Panc1 (cell line): ENCODE measurements around the gene CELA2B. TPM values are rescaled to one million over a fixed set of nuclear protein-coding genes. Genes with fewer than 3 reads are reported as not detected.

ENCODE experiments used
- ATAC-seq: fragments of 200-7000 bp; cut with Tn5 transposase; 2 replicates; pipeline ENCODE4 v1.9.1; 2020; ENCODE audit warnings: mild to moderate bottlenecking, moderate library complexity
- BruUV-seq: library from RNA; stranded (reverse); fragments of 400-500 nt; replicated peaks from 2 replicates; lab custom pipeline; 2021; lab: Mats Ljungman, UMichigan
- CTCF ChIA-PET: fragments of 300-600 bp; sonication (Branson Sonifier 250); formaldehyde crosslinking; loops from one replicate; lab custom pipeline; 2022; ENCODE audit warnings: antibody characterized with exemption; lab: Charles Lee
- POLR2A ChIA-PET: fragments of 300-600 bp; sonication (Branson Sonifier 250); formaldehyde crosslinking; loops from one replicate; lab custom pipeline; 2022; ENCODE audit warnings: antibody characterized with exemption; lab: Charles Lee
- DNase-seq: peaks from one replicate; pipeline ENCODE4 v3.0.0-alpha.2; 2010; ENCODE audit warnings: low read depth, low spot score
- H3K27ac ChIP-seq: 2 replicates; pipeline ENCODE4 v1.5.1; 2011; ENCODE audit warnings: mild to moderate bottlenecking, low read length, inconsistent platforms
- H3K27me3 ChIP-seq: fragments of 200-500 bp; sonication (Bioruptor generic); 2 replicates; pipeline ENCODE4 v1.6.0; 2014; ENCODE audit warnings: low read length, inconsistent platforms; ENCODE audit not compliant: control insufficient read depth, insufficient read depth
- H3K36me3 ChIP-seq: fragments of 200-500 bp; sonication (Bioruptor generic); 2 replicates; pipeline ENCODE4 v1.5.1; 2014; ENCODE audit warnings: inconsistent platforms, mild to moderate bottlenecking, low read length, moderate library complexity; ENCODE audit not compliant: control insufficient read depth, insufficient read depth
- H3K4me1 ChIP-seq: 2 replicates; pipeline ENCODE4 v1.5.1; 2011; ENCODE audit warnings: inconsistent platforms, mild to moderate bottlenecking, low read length, moderate library complexity; ENCODE audit not compliant: control insufficient read depth, insufficient read depth
- H3K4me3 ChIP-seq, 2 experiments: 2 replicates each; pipeline ENCODE4 v1.5.1; 2011 to 2012; ENCODE audit warnings: low read depth in 2 of 2, low read length in 2 of 2, mild to moderate bottlenecking in 2 of 2, inconsistent platforms in 1 of 2, moderate library complexity in 1 of 2
- H3K9me3 ChIP-seq: fragments of 200-500 bp; sonication (Bioruptor generic); 2 replicates; pipeline ENCODE4 v1.5.1; 2014; ENCODE audit warnings: low read depth, mild to moderate bottlenecking, inconsistent platforms, low read length, moderate library complexity; ENCODE audit not compliant: control insufficient read depth, insufficient read depth
- POLR2AphosphoS5 ChIP-seq: IDR thresholded peaks from 2 replicates; pipeline ENCODE4 v1.6.1; 2012; ENCODE audit warnings: mild to moderate bottlenecking, low read depth, low read length, moderate library complexity
- SIN3A ChIP-seq: IDR thresholded peaks from 2 replicates; pipeline ENCODE4 v1.6.1; 2012; ENCODE audit warnings: low read depth, mild to moderate bottlenecking, low read length, moderate library complexity, borderline replicate concordance; ENCODE audit not compliant: insufficient read depth
- TCF7L2 ChIP-seq: IDR thresholded peaks from 2 replicates; pipeline ENCODE4 v1.6.1; 2011; ENCODE audit warnings: mild to moderate bottlenecking, low read depth, low read length, inconsistent platforms
- in situ Hi-C: cut with HindIII; loops from 2 replicates; pipeline ENCODE4 v1.10.0; 2016; ENCODE audit warnings: low sequenced_read_pairs, low pct_unique_long_range_greater_than_20kb
- intact Hi-C: fragments of 100-400 bp; cut with micrococcal nuclease; formaldehyde crosslinking; loops from one replicate; pipeline ENCODE4 v1.10.0; 2022; ENCODE audit not compliant: unreplicated experiment
- total RNA-seq: library from RNA; stranded (reverse); gene quantifications from one replicate; pipeline ENCODE4 v1.2.1, GENCODE V29; 2021; ENCODE audit not compliant: unreplicated experiment
- TF ChIP-seq, protein P1 (sequence below): fragments of 450-650 bp; IDR thresholded peaks from 2 replicates; pipeline ENCODE4 v1.5.1; 2017; ENCODE audit warnings: mild to moderate bottlenecking
- TF ChIP-seq, protein P2 (sequence below), 2 experiments: IDR thresholded peaks; 2 replicates each; pipeline ENCODE4 v1.6.1; 2011 to 2012; ENCODE audit warnings: low read depth in 2 of 2, control low read depth in 1 of 2, low read length in 1 of 2, mild to moderate bottlenecking in 1 of 2, moderate library complexity in 1 of 2; ENCODE audit not compliant: insufficient read depth in 1 of 2

Gene CELA2B
- total RNA-seq, 1 experiment from 2014 or later = not detected

DNA sequence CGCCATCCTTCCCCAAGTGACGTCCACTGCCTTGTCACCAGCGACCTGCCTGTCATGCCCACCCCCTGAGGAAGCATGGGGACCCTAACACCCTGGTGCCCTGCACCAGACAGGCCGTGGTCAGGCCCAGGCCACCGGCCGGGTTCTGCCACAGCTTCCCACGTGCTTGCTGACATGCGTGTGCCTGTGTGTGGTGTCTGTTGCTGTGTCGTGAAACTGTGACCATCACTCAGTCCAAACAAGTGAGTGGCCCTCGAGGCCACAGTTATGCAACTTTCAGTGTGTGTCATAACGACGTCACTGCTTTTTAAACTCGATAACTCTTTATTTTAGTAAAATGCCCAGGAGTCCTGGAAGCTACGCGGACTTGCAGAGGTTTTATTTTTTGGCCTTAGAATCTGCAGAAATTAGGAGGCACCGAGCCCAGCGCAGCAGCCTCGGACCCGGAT, 46.2 kb upstream of the CELA2B start:
- ChIA-PET POLR2A (no interaction called here), CTCF (no interaction called here)
- Histone ChIP-seq H3K4me1 (peaks cover 26% of the 10 kb centered on the region), H3K9me3 (no peaks in the 10 kb centered on the region), H3K4me3 (no peak overlapping the region), H3K27ac (no peak overlapping the region), H3K36me3 (no peaks in the 10 kb centered on the region; the same call in 1 of the 2 replicates), H3K27me3 (no peaks in the 10 kb centered on the region)
- no TSS peak for BruUV-seq
- in situ Hi-C loops = no loop called here
- ATAC-seq = no peak
- intact Hi-C loops = loop anchor here (10.0 kb wide), 1 partner anchor 75 kb away; no protein-coding TSS in a partner anchor
- TF ChIP-seq, protein P1, sequence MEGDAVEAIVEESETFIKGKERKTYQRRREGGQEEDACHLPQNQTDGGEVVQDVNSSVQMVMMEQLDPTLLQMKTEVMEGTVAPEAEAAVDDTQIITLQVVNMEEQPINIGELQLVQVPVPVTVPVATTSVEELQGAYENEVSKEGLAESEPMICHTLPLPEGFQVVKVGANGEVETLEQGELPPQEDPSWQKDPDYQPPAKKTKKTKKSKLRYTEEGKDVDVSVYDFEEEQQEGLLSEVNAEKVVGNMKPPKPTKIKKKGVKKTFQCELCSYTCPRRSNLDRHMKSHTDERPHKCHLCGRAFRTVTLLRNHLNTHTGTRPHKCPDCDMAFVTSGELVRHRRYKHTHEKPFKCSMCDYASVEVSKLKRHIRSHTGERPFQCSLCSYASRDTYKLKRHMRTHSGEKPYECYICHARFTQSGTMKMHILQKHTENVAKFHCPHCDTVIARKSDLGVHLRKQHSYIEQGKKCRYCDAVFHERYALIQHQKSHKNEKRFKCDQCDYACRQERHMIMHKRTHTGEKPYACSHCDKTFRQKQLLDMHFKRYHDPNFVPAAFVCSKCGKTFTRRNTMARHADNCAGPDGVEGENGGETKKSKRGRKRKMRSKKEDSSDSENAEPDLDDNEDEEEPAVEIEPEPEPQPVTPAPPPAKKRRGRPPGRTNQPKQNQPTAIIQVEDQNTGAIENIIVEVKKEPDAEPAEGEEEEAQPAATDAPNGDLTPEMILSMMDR = no peak
- TF ChIP-seq SIN3A (no peak), POLR2AphosphoS5 (no peak), TCF7L2 (no peak)
- TF ChIP-seq, protein P2, sequence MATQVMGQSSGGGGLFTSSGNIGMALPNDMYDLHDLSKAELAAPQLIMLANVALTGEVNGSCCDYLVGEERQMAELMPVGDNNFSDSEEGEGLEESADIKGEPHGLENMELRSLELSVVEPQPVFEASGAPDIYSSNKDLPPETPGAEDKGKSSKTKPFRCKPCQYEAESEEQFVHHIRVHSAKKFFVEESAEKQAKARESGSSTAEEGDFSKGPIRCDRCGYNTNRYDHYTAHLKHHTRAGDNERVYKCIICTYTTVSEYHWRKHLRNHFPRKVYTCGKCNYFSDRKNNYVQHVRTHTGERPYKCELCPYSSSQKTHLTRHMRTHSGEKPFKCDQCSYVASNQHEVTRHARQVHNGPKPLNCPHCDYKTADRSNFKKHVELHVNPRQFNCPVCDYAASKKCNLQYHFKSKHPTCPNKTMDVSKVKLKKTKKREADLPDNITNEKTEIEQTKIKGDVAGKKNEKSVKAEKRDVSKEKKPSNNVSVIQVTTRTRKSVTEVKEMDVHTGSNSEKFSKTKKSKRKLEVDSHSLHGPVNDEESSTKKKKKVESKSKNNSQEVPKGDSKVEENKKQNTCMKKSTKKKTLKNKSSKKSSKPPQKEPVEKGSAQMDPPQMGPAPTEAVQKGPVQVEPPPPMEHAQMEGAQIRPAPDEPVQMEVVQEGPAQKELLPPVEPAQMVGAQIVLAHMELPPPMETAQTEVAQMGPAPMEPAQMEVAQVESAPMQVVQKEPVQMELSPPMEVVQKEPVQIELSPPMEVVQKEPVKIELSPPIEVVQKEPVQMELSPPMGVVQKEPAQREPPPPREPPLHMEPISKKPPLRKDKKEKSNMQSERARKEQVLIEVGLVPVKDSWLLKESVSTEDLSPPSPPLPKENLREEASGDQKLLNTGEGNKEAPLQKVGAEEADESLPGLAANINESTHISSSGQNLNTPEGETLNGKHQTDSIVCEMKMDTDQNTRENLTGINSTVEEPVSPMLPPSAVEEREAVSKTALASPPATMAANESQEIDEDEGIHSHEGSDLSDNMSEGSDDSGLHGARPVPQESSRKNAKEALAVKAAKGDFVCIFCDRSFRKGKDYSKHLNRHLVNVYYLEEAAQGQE (IDR thresholded peaks at IDR 0.05; ENCODE audit: insufficient read depth in 1 of 2, low read depth in 2 of 2, low read length in 1 of 2) = no peak
- DNase-seq = no peak

DNA sequence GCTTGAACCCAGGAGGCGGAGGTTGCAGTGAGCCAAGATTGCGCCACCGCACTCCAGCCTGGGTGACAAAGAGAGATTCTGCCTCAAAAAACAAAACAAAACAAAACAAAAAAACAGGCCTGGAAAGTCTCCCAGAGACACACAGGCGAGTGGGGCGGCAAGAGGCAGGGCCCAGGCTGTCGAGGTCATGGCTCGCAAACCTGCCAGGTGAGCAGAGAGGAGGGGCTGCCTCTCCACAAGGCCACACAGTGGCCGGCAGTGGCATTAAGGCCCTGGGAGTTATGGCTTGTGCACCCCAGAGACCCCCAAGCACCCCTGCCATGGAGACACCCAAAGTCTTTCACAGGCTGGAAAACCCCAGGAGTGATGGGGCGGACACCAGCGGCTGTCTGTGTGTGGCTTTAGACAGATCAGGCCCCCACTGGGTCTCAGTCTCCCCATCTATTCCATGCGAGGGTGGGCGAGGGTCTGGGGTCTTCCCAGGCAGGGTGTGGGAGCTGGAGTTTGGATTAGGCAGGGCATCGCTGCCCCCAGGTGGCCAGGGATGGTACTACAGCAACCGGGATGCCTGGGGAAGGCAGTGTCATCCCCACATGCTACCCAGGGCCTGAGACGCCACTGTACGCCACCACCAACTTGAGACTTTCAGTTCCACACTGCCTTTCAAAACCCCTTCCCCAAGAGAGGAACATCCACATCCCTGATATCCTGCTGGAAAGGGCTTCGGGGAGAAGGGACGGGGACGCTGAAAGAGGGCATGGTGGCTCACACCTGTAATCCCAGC, 44.9 kb upstream of the CELA2B start:
- in situ Hi-C loops (no loop called here), intact Hi-C loops (loop anchor here (1.0 to 10.0 kb wide), 2 partner anchors 74 to 108 kb away; no protein-coding TSS in a partner anchor)
- Histone ChIP-seq H3K27me3 (no peaks in the 10 kb centered on the region), H3K27ac (no peak overlapping the region), H3K4me3 (no peak overlapping the region), H3K4me1 (peaks cover 21% of the 10 kb centered on the region), H3K36me3 (no peaks in the 10 kb centered on the region; the same call in 1 of the 2 replicates), H3K9me3 (no peaks in the 10 kb centered on the region)
- CTCF ChIA-PET = interaction anchor here (0.5 to 1.3 kb wide), 4 partner anchors 9 to 150 kb away, joined by 3 to 12 read pairs (median 6); no protein-coding TSS in a partner anchor
- POLR2A ChIA-PET = no interaction called here
- DNase-seq (peak; percentile 80), ATAC-seq (peak; percentile 61)
- BruUV-seq = no TSS peak
- TF ChIP-seq, protein P2 (IDR thresholded peaks at IDR 0.05; ENCODE audit: insufficient read depth in 1 of 2, low read depth in 2 of 2, low read length in 1 of 2) = 0 out of 4 replicates have a peak, but pooled peaks of 1 of the 2 experiments have one; percentile 5
- no peak for TF ChIP-seq SIN3A
- TF ChIP-seq, protein P1 = peak; percentile 96
